Measurements from ENCODE around the gene MPHOSPH10.
A peak's percentile ranks its signal among the peaks of the same experiment; 100 is the strongest.

MPHOSPH10 gene

DNA sequence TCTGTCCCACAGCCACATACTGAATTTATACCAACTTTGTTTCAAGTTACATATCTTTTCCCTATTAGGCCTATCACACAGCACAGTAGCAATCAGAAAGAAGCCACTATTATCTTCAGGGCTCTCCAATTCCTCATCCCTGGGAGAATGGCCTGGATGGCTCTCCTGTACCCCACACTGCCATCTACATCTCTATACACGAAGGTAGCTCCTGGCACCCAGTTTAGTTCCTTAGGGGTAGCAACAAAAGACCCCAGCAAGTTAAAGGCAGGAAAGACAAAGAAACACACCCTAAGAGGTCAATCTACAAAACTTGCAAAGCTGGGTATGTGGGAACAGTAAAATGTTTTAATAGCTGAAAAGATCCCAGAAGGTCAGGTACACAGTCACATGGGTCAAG is 56.5 kb downstream of the MPHOSPH10 start:
- Histone ChIP-seq H3K27ac (no peak overlapping the region), H3K36me3 (no peaks in the 10 kb centered on the region), H3K4me3 (ENCODE audit: low read depth, low read length) (no peak overlapping the region), H3K9me3 (ENCODE audit: severe bottlenecking) (no peaks in the 10 kb centered on the region), H3K27me3 (ENCODE audit: insufficient read depth, low read depth, severe bottlenecking) (no peaks in the 10 kb centered on the region)
- DNase-seq: no peak
- TF ChIP-seq, protein P1, sequence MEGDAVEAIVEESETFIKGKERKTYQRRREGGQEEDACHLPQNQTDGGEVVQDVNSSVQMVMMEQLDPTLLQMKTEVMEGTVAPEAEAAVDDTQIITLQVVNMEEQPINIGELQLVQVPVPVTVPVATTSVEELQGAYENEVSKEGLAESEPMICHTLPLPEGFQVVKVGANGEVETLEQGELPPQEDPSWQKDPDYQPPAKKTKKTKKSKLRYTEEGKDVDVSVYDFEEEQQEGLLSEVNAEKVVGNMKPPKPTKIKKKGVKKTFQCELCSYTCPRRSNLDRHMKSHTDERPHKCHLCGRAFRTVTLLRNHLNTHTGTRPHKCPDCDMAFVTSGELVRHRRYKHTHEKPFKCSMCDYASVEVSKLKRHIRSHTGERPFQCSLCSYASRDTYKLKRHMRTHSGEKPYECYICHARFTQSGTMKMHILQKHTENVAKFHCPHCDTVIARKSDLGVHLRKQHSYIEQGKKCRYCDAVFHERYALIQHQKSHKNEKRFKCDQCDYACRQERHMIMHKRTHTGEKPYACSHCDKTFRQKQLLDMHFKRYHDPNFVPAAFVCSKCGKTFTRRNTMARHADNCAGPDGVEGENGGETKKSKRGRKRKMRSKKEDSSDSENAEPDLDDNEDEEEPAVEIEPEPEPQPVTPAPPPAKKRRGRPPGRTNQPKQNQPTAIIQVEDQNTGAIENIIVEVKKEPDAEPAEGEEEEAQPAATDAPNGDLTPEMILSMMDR (IDR thresholded peaks at IDR 0.05; ENCODE audit: low read depth, low read length): no peak

DNA sequence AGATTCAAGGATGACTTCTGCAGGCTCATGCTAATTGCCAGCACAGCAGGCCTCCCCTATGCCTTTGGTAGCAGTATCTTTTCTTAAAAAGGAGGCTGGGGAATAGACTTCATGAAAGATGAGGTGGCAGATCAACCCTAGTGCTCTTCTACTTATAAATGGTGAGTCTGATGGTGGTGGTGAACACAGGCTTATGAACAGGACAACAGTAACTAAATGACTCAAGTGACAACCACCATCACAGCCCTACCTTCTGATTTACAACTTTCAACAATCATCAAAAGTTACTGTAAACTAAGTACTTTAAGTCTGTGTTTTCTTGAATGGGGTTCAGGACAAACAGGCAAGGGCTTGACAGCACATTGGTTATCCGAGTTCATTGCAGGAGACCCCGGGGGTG is 57.2 kb downstream of the MPHOSPH10 start:
- no peak overlapping the region for H3K27ac ChIP-seq
- H3K27me3 ChIP-seq (ENCODE audit: insufficient read depth, low read depth, severe bottlenecking): no peaks in the 10 kb centered on the region
- TF ChIP-seq, protein P1 (IDR thresholded peaks at IDR 0.05; ENCODE audit: low read depth, low read length): no peak
- H3K36me3 ChIP-seq: no peaks in the 10 kb centered on the region
- H3K9me3 ChIP-seq (ENCODE audit: severe bottlenecking): no peaks in the 10 kb centered on the region
- DNase-seq: no peak
- H3K4me3 ChIP-seq (ENCODE audit: low read depth, low read length): no peak overlapping the region

DNA sequence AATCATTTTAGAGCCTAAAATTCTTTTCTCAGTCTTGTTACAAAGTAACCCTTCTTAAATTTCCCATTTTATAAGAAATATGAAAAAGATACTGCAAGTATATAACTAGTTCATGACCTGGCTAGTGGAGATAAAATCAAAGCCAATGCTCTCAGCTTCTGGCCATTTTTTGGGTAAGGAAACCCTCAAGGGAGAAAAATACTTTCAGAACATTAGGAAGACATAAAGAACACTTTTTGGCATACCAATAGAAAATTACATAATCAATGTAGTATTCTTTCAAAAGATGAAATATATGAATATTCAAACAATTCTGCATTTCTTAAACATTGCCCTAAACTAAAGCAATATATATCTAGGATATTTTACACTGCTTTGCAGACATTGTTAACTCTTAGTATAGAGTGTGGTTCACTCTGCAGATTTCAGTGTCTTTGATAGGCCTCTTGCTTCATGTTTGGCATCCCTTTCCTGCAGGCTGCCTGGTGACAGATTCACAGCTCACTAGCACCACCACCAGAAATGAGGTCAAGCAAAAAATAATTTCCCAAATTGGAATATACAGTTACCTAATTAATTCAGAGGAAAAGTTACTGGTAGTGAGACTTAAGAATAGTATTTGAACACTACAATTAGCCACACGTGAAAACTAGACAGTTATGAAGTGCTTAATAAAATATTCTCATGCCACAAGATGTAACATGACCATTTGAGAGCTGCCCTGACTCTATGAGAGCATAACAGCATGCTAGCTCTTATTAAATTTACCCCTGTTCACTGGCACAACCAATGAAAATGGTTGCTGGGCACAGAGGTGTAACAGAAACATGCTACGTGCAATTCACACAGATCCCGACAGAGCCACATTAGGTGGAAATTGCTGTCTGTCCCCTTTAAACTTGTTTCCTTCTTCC is 60.5 kb downstream of the MPHOSPH10 start:
- no peak overlapping the region for H3K4me3 ChIP-seq (ENCODE audit: low read depth, low read length)
- no peak overlapping the region for H3K27ac ChIP-seq
- H3K36me3 ChIP-seq: no peaks in the 10 kb centered on the region
- H3K27me3 ChIP-seq (ENCODE audit: insufficient read depth, low read depth, severe bottlenecking): no peaks in the 10 kb centered on the region
- TF ChIP-seq, protein P1 (IDR thresholded peaks at IDR 0.05; ENCODE audit: low read depth, low read length): peak; percentile 35; the same call in 1 of the 2 replicates
- DNase-seq: peak; percentile 18
- no peaks in the 10 kb centered on the region for H3K9me3 ChIP-seq (ENCODE audit: severe bottlenecking)

DNA sequence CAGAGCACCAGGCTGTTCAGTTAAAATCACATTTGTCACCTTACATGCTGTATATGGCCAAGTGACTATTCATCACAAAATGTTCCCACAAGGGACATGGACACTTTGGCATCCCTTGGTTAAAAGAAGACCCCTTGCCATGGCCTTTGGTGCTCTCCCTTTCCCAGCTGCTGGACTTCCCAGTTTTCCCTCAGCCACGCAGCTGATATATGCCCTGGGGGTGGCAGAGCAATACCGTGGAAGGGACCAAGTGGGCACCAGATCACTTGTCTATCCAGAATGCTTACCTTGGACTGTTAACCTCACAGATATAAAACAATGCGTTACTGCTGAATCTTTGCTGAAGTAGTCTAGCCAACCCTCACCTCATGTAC is 61.1 kb downstream of the MPHOSPH10 start:
- no peak for DNase-seq
- TF ChIP-seq, protein P1 (IDR thresholded peaks at IDR 0.05; ENCODE audit: low read depth, low read length): no peak
- H3K36me3 ChIP-seq: no peaks in the 10 kb centered on the region
- no peaks in the 10 kb centered on the region for H3K9me3 ChIP-seq (ENCODE audit: severe bottlenecking)
- no peak overlapping the region for H3K27ac ChIP-seq
- no peak overlapping the region for H3K4me3 ChIP-seq (ENCODE audit: low read depth, low read length)
- no peaks in the 10 kb centered on the region for H3K27me3 ChIP-seq (ENCODE audit: insufficient read depth, low read depth, severe bottlenecking)

Measured in WERI-Rb-1 (cell line).